ENCODE data around the gene PPP1R16B.

DNA sequence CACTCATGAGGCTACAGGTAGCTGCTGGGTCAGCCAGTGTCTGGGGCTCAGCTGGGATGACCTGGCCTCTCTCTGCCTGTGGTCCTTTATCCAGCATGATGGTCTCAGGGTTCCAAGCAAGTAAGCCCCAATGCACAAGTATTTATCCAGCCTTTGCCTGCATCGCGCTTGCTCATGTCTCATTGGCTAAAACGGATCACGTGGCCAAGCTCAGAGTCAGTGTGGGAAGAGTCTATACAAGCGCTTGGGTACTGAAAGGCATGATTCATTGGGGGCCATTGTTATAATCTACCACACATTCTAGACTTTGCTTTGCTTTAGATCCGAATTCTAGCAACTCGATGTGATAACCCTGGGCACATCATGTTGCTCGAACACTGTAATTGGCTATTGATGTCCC is 48.3 kb downstream of the PPP1R16B start:
- TF ChIP-seq TCF7L2 (IDR thresholded peaks at IDR 0.05; ENCODE audit: borderline replicate concordance, low read depth, low read length) (no peak), ZNF221 (tag by site-specific recombination; IDR thresholded peaks at IDR 0.05; ENCODE audit: borderline replicate concordance) (no peak), ZBTB49 (tag by site-specific recombination; IDR thresholded peaks at IDR 0.05; ENCODE audit: low read depth) (no peak), SETDB1 (IDR thresholded peaks at IDR 0.05; ENCODE audit: insufficient read length, low read length) (no peak), SCRT1 (tag by site-specific recombination; IDR thresholded peaks at IDR 0.05; ENCODE audit: borderline replicate concordance) (no peak), PRDM10 (tag by site-specific recombination; IDR thresholded peaks at IDR 0.05) (no peak), ZNF354C (tag by site-specific recombination; IDR thresholded peaks at IDR 0.05; ENCODE audit: borderline replicate concordance, low read depth) (no peak)
- TF ChIP-seq, protein P1, sequence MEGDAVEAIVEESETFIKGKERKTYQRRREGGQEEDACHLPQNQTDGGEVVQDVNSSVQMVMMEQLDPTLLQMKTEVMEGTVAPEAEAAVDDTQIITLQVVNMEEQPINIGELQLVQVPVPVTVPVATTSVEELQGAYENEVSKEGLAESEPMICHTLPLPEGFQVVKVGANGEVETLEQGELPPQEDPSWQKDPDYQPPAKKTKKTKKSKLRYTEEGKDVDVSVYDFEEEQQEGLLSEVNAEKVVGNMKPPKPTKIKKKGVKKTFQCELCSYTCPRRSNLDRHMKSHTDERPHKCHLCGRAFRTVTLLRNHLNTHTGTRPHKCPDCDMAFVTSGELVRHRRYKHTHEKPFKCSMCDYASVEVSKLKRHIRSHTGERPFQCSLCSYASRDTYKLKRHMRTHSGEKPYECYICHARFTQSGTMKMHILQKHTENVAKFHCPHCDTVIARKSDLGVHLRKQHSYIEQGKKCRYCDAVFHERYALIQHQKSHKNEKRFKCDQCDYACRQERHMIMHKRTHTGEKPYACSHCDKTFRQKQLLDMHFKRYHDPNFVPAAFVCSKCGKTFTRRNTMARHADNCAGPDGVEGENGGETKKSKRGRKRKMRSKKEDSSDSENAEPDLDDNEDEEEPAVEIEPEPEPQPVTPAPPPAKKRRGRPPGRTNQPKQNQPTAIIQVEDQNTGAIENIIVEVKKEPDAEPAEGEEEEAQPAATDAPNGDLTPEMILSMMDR (tag by site-specific recombination; IDR thresholded peaks at IDR 0.05): no peak
- TF ChIP-seq, protein P2, sequence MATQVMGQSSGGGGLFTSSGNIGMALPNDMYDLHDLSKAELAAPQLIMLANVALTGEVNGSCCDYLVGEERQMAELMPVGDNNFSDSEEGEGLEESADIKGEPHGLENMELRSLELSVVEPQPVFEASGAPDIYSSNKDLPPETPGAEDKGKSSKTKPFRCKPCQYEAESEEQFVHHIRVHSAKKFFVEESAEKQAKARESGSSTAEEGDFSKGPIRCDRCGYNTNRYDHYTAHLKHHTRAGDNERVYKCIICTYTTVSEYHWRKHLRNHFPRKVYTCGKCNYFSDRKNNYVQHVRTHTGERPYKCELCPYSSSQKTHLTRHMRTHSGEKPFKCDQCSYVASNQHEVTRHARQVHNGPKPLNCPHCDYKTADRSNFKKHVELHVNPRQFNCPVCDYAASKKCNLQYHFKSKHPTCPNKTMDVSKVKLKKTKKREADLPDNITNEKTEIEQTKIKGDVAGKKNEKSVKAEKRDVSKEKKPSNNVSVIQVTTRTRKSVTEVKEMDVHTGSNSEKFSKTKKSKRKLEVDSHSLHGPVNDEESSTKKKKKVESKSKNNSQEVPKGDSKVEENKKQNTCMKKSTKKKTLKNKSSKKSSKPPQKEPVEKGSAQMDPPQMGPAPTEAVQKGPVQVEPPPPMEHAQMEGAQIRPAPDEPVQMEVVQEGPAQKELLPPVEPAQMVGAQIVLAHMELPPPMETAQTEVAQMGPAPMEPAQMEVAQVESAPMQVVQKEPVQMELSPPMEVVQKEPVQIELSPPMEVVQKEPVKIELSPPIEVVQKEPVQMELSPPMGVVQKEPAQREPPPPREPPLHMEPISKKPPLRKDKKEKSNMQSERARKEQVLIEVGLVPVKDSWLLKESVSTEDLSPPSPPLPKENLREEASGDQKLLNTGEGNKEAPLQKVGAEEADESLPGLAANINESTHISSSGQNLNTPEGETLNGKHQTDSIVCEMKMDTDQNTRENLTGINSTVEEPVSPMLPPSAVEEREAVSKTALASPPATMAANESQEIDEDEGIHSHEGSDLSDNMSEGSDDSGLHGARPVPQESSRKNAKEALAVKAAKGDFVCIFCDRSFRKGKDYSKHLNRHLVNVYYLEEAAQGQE (tag by site-specific recombination; IDR thresholded peaks at IDR 0.05): no peak
